ENCODE results near the gene PICALM.

PICALM gene

GRCh38 chr11:86047275-86047991, 21.5 kb downstream of the PICALM start:
- DNase-seq (ENCODE audit: low read depth), result peak; percentile 87
- no peak overlapping the region for H3K4me3 ChIP-seq (ENCODE audit: low read depth, low read length)
- TF ChIP-seq MAX (IDR thresholded peaks at IDR 0.05; ENCODE audit: low read depth, low read length) (peak; percentile 34; the same call in 1 of the 2 replicates), POLR2A (IDR thresholded peaks at IDR 0.05; ENCODE audit: extremely low read depth, insufficient read length) (no peak), CTCF (IDR thresholded peaks at IDR 0.05; ENCODE audit: low read depth, low read length) (no peak), MYC (IDR thresholded peaks at IDR 0.05; ENCODE audit: low read depth, low read length) (peak; percentile 3; the same call in 1 of the 2 replicates)

- no peak for DNase-seq (ENCODE audit: low read depth)
- TF ChIP-seq MAX (IDR thresholded peaks at IDR 0.05; ENCODE audit: low read depth, low read length) (no peak), POLR2A (IDR thresholded peaks at IDR 0.05; ENCODE audit: extremely low read depth, insufficient read length) (no peak), CTCF (IDR thresholded peaks at IDR 0.05; ENCODE audit: low read depth, low read length) (no peak), MYC (IDR thresholded peaks at IDR 0.05; ENCODE audit: low read depth, low read length) (no peak)
- no peak overlapping the region for H3K4me3 ChIP-seq (ENCODE audit: low read depth, low read length)
Measured at GRCh38 chr11:86046116-86046515, 22.8 kb downstream of the PICALM start.

- no peak for TF ChIP-seq CTCF (IDR thresholded peaks at IDR 0.05; ENCODE audit: low read depth, low read length)
- no peak for TF ChIP-seq MYC (IDR thresholded peaks at IDR 0.05; ENCODE audit: low read depth, low read length)
- TF ChIP-seq POLR2A (IDR thresholded peaks at IDR 0.05; ENCODE audit: extremely low read depth, insufficient read length), result no peak
- no peak for TF ChIP-seq MAX (IDR thresholded peaks at IDR 0.05; ENCODE audit: low read depth, low read length)
- no peak overlapping the region for H3K4me3 ChIP-seq (ENCODE audit: low read depth, low read length)
- no peak for DNase-seq (ENCODE audit: low read depth)
Measured at GRCh38 chr11:86043765-86044503, 24.9 kb downstream of the PICALM start.

GRCh38 chr11:86041975-86042378, 26.9 kb downstream of the PICALM start:
- TF ChIP-seq MAX (IDR thresholded peaks at IDR 0.05; ENCODE audit: low read depth, low read length), result 0 out of 2 replicates have a peak, but pooled peaks have one; percentile 40
- TF ChIP-seq MYC (IDR thresholded peaks at IDR 0.05; ENCODE audit: low read depth, low read length), result peak; percentile 36; the same call in 1 of the 2 replicates
- TF ChIP-seq POLR2A (IDR thresholded peaks at IDR 0.05; ENCODE audit: extremely low read depth, insufficient read length), result no peak
- peak; percentile 92 for TF ChIP-seq CTCF (IDR thresholded peaks at IDR 0.05; ENCODE audit: low read depth, low read length)
- no peak overlapping the region for H3K4me3 ChIP-seq (ENCODE audit: low read depth, low read length)
- DNase-seq (ENCODE audit: low read depth), result peak; percentile 89

- TF ChIP-seq CTCF (IDR thresholded peaks at IDR 0.05; ENCODE audit: low read depth, low read length), result no peak
- TF ChIP-seq POLR2A (IDR thresholded peaks at IDR 0.05; ENCODE audit: extremely low read depth, insufficient read length), result no peak
- no peak for TF ChIP-seq MYC (IDR thresholded peaks at IDR 0.05; ENCODE audit: low read depth, low read length)
- no peak for TF ChIP-seq MAX (IDR thresholded peaks at IDR 0.05; ENCODE audit: low read depth, low read length)
- H3K4me3 ChIP-seq (ENCODE audit: low read depth, low read length), result no peak overlapping the region
- DNase-seq (ENCODE audit: low read depth), result no peak
Measured at GRCh38 chr11:86040919-86041850, 27.7 kb downstream of the PICALM start.

Measured in NB4 (cell line).